Osteoblast (primary cell): Measurements from ENCODE around the gene BAIAP3. TPM values are rescaled to one million over a fixed set of nuclear protein-coding genes. Genes with fewer than 3 reads are reported as not detected.

Experiments
- DNase-seq: peaks from one replicate; pipeline ENCODE4 v3.0.0; 2011; ENCODE audit warnings: low spot score, mixed read lengths; ENCODE audit not compliant: insufficient read length; ENCODE audit errors: missing footprints
- H2AFZ ChIP-seq: 2 replicates; pipeline ENCODE4 v1.6.0; 2011; ENCODE audit warnings: mild to moderate bottlenecking, low read length
- H3K27ac ChIP-seq: 2 replicates; pipeline ENCODE4 v1.5.1; 2011; ENCODE audit warnings: mild to moderate bottlenecking, low read depth, low read length, moderate library complexity
- H3K27me3 ChIP-seq: 2 replicates; pipeline ENCODE4 v1.6.0; 2012; ENCODE audit warnings: mild to moderate bottlenecking, control low read depth, inconsistent platforms, low read length, moderate library complexity; ENCODE audit not compliant: insufficient read depth
- H3K36me3 ChIP-seq: 2 replicates; pipeline ENCODE4 v1.5.1; 2011; ENCODE audit warnings: mild to moderate bottlenecking, low read length, control low read depth, moderate library complexity; ENCODE audit not compliant: insufficient read depth
- H3K4me1 ChIP-seq: 2 replicates; pipeline ENCODE4 v1.5.1; 2011; ENCODE audit warnings: mild to moderate bottlenecking, low read length, control low read depth, moderate library complexity; ENCODE audit not compliant: insufficient read depth
- H3K4me2 ChIP-seq: 2 replicates; pipeline ENCODE4 v1.6.0; 2011; ENCODE audit warnings: mild to moderate bottlenecking, low read length; ENCODE audit not compliant: insufficient read depth
- H3K4me3 ChIP-seq: fragments of 200-600 bp; sonication (generic); 3 replicates; pipeline ENCODE4 v1.5.1; 2012; ENCODE audit warnings: mild to moderate bottlenecking, low read length, inconsistent platforms; ENCODE audit not compliant: insufficient read depth
- H3K79me2 ChIP-seq: 2 replicates; pipeline ENCODE4 v1.6.0; 2012; ENCODE audit warnings: mild to moderate bottlenecking, low read length, control low read depth, inconsistent platforms; ENCODE audit not compliant: insufficient read depth
- H3K9me3 ChIP-seq: 2 replicates; pipeline ENCODE4 v1.5.1; 2011; ENCODE audit warnings: low read depth, low read length, control low read depth
- H4K20me1 ChIP-seq: 2 replicates; pipeline ENCODE4 v1.6.0; 2012; ENCODE audit warnings: mild to moderate bottlenecking, low read length, control low read depth; ENCODE audit not compliant: insufficient read depth
- CTCF ChIP-seq: IDR thresholded peaks from 2 replicates; pipeline ENCODE4 v1.5.1; 2011; ENCODE audit warnings: mild to moderate bottlenecking, low read depth, low read length, moderate library complexity; ENCODE audit errors: extremely low read depth
- total RNA-seq: library from RNA; depleted of rRNA; stranded (reverse); fragments of >200 nt; gene quantifications from 2 replicates; pipeline ENCODE4 v1.2.3, GENCODE V29; 2012

Gene BAIAP3
- total RNA-seq, 1 donor: under 0.01 TPM

GRCh38 chr16:1348441-1348840 is 15.0 kb downstream of the BAIAP3 start:
- no peak for TF ChIP-seq CTCF
- peaks cover 15% of the 10 kb centered on the region for H3K4me1 ChIP-seq
- H4K20me1 ChIP-seq: peaks cover 11% of the 10 kb centered on the region
- H3K27ac ChIP-seq: no peak overlapping the region
- no peak for DNase-seq
- H3K36me3 ChIP-seq: peaks cover 20% of the 10 kb centered on the region
- no peaks in the 10 kb centered on the region for H3K27me3 ChIP-seq
- H3K4me2 ChIP-seq: no peak overlapping the region
- no peaks in the 10 kb centered on the region for H3K9me3 ChIP-seq
- no peak overlapping the region for H2AFZ ChIP-seq
- H3K79me2 ChIP-seq: peaks cover 36% of the 10 kb centered on the region
- H3K4me3 ChIP-seq: no peak overlapping the region

- no peaks in the 10 kb centered on the region for H3K27me3 ChIP-seq
- H3K36me3 ChIP-seq: peaks cover 20% of the 10 kb centered on the region
- H3K4me2 ChIP-seq: no peak overlapping the region
- H2AFZ ChIP-seq: no peak overlapping the region
- TF ChIP-seq CTCF: no peak
- peaks cover 15% of the 10 kb centered on the region for H3K4me1 ChIP-seq
- DNase-seq: no peak
- no peak overlapping the region for H3K27ac ChIP-seq
- no peak overlapping the region for H3K4me3 ChIP-seq
- no peaks in the 10 kb centered on the region for H3K9me3 ChIP-seq
- H4K20me1 ChIP-seq: peaks cover 11% of the 10 kb centered on the region
- peaks cover 41% of the 10 kb centered on the region for H3K79me2 ChIP-seq
These were observed 15.5 kb downstream of the BAIAP3 start for GRCh38 chr16:1348926-1349325.

GRCh38 chr16:1349351-1349750 is 15.9 kb downstream of the BAIAP3 start:
- Histone ChIP-seq H3K4me1 (peaks cover 15% of the 10 kb centered on the region), H3K4me3 (no peak overlapping the region), H3K27me3 (no peaks in the 10 kb centered on the region), H3K79me2 (peaks cover 45% of the 10 kb centered on the region), H2AFZ (no peak overlapping the region), H3K9me3 (no peaks in the 10 kb centered on the region), H3K4me2 (no peak overlapping the region), H3K36me3 (peaks cover 20% of the 10 kb centered on the region), H4K20me1 (peaks cover 11% of the 10 kb centered on the region), H3K27ac (no peak overlapping the region)
- no peak for DNase-seq
- TF ChIP-seq CTCF: no peak

- TF ChIP-seq CTCF: no peak
- H3K79me2 ChIP-seq: peaks cover 51% of the 10 kb centered on the region
These were observed 16.5 kb downstream of the BAIAP3 start for GRCh38 chr16:1349951-1350350.

More at GRCh38 chr16:1349951-1350350, 16.5 kb downstream of the BAIAP3 start:
- H3K27me3 ChIP-seq: no peaks in the 10 kb centered on the region
- no peak for DNase-seq
- H2AFZ ChIP-seq: no peak overlapping the region
- H3K9me3 ChIP-seq: no peaks in the 10 kb centered on the region
- H4K20me1 ChIP-seq: peaks cover 11% of the 10 kb centered on the region
- no peak overlapping the region for H3K4me3 ChIP-seq
- H3K27ac ChIP-seq: no peak overlapping the region
- H3K4me2 ChIP-seq: no peak overlapping the region
- peaks cover 15% of the 10 kb centered on the region for H3K4me1 ChIP-seq
- peaks cover 20% of the 10 kb centered on the region for H3K36me3 ChIP-seq
